COLO829 (cell line): ENCODE data around the gene MBD5.

ENCODE experiments used
- DNase-seq: peaks from one replicate; pipeline ENCODE4 v3.0.0; 2012; ENCODE audit warnings: low spot score

Gene MBD5

GRCh38 chr2:148023861-148024260 lies 3.0 kb downstream of the MBD5 start:
- no peak for DNase-seq

DNA sequence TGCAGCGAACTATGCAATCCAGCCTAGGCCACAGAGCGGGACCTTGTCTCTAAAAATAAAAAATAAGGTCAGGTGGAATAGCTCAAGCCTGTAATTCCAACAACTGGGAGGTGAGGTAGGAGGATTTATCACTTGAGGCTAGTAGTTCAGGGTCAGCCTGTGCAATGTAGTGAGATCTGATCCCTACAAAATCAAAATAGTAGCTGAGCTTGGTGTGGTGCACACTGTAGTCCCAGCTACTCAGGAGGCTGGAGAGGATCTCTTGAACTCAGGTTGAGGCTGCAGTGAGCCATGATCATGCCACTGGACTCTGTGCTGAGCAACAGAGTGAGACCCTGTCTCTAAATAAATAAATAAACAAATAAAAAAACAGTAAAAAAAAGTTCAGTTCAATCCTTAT lies 5.7 kb downstream of the MBD5 start:
- no peak for DNase-seq

DNA sequence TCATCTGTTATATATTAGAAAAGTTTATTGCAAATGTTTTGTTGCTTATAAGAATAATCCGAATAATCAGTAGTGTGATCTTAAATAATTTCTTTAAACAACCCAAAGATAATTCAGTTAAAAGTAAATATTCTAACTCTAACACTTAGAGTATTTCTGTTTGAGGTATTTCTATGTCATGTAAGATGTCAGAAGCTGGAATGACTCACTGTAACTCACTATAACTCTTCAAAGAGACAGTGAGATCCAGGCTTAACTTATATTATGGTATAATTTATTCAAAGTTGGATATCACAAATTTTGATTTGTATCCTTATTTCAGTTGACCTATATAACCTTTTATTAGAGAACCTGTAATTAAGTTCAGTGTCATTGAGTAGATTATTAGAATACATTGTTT lies 6.9 kb downstream of the MBD5 start:
- no peak for DNase-seq

GRCh38 chr2:148028781-148029180 lies 7.9 kb downstream of the MBD5 start:
- DNase-seq: no peak

GRCh38 chr2:148031152-148031551 lies 10.3 kb downstream of the MBD5 start:
- no peak for DNase-seq

DNA sequence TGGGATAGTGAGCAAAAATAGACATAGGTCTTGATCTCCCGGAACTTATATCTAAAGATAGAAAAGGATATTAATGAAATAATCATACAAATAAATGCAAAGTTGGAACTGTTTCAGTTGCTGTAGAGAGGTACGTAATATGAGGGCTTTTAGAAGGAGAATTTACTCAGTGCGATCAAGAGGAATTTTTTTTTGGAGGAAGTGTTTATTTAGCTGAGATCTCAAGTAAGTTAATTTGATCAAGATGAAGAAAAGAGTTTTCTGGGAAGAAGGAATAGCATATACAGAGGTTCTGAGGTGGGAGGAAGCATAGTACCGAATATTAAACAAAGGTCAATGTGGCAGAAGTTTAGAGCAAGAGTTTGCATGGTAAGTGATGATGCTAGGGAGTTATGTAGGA lies 11.3 kb downstream of the MBD5 start:
- no peak for DNase-seq

- DNase-seq: no peak
These were observed 18.9 kb downstream of the MBD5 start for GRCh38 chr2:148039783-148040182.

DNA sequence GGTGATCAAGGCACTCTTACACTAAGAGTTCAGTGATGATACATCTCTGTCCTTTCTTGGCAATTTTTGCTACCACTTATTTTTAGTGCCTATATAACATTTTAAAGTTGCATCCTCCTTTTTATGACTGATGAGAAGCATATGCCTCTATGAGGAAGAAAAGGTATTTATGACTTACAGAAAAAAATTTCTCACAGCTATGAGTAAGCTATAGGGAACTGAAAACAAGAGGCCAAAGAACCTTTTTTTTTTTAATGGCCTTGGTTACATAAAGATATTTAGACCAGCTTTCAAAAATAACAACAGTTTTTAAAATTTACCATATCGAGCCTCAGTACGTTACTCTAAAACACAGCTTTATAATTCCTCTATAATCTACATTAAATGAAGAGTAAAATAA lies 21.3 kb downstream of the MBD5 start:
- no peak for DNase-seq

GRCh38 chr2:148044322-148044721 lies 23.4 kb downstream of the MBD5 start:
- DNase-seq: no peak

DNA sequence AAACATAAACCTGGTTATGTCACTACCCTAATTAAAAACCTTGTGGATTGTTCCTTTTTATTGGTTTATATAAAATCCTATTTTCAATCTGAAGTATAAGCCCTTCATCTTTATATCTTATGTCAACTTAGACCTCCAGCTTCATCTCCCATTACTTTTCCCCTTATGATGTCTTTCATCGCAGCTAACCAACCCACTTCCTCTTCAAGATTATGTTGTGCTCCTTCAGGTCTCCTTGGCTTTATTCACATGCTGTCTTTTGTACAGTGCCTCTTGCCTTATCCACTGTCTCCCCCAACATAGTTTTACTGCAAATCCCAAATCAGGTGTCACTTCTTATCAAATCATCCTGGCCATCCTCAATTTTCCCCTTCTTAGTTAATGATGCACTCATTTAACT lies 25.9 kb downstream of the MBD5 start:
- no peak for DNase-seq

GRCh38 chr2:148048475-148049221 lies 27.8 kb downstream of the MBD5 start:
- no peak for DNase-seq

GRCh38 chr2:148049284-148049683 lies 28.4 kb downstream of the MBD5 start:
- DNase-seq: no peak

GRCh38 chr2:148052687-148053086 lies 31.8 kb downstream of the MBD5 start:
- DNase-seq: no peak

- no peak for DNase-seq
These were observed 37.8 kb downstream of the MBD5 start for GRCh38 chr2:148058641-148059040.

GRCh38 chr2:148063633-148064032 lies 42.7 kb downstream of the MBD5 start:
- DNase-seq: no peak

- DNase-seq: no peak
These were observed 45.0 kb downstream of the MBD5 start for GRCh38 chr2:148065936-148066335.

DNA sequence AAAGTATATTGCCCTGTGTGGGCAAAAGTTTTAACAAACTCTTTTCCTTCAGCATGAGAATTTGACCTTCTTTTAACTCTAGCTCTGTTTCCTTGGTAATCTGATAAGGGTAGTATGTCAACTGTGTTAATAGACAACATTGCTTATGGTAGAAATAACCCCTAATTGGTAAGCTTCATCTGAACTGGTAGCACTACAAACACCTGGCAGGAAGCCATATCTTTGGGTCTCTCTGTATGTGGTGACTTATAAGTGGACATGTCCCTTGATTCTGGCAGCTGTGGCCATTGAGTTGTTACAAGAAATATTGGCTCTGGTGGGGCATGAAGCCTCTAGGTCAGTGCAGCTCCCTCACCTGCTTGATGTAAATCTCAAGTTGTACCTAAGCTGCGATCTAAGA lies 46.9 kb downstream of the MBD5 start:
- DNase-seq: no peak

DNA sequence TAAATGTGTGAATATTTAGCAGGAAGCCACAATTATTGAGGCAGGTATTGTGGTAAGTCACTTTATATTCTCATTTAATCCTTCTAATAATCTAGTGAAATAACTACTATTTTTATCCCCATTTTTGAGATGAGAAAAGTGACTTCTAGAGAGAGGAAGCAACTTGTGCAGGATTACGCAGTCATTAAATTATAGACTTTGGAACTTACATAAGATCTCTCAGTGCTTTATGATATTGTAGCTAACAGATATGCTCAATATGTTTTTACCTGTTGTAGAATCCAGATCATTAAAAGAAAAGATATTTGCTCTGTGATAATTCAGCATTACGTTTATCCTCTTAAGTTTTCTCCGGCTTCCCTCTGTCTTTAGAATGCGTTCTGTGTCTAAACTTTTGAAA lies 50.5 kb downstream of the MBD5 start:
- DNase-seq: no peak

DNA sequence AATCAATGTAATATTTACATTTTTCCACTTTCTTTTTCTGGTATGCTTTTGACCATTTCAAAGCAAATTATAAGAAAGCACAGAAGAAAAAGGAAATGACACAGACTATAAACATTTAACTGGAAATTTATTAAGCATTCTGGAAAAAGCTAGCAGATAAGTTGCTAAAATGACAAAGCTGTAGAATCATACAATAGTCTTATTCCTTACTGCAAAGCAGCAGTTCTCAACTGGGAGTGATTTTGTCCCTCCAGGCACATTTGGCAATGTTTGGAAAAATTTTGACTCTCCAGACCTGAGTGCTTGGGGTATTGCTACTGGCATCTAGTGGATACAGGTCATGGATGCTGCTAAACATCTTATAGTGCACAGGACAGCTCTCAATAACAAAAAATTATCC lies 75.1 kb downstream of the MBD5 start:
- no peak for DNase-seq

DNA sequence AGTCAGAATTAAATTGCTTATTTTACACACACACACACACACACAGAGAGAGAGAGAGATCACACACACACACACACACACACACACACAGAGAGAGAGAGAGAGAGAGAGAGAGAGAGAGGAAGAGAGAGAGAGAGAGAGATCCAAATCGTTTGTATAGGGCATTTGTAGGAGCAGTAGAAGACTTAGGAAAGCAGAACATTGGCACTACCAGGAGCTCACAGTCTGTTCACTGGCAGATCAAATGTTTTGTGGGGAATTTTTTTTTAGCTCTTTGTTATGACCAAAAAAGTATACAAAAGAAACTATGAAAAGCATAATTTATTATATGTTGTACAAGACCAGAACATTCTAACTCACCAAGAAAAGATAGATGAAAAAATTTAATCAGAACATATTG lies 81.8 kb downstream of the MBD5 start:
- no peak for DNase-seq

- no peak for DNase-seq
These were observed 83.1 kb downstream of the MBD5 start for GRCh38 chr2:148103946-148104345.

GRCh38 chr2:148106331-148106730 lies 85.4 kb downstream of the MBD5 start:
- DNase-seq: no peak

- DNase-seq: no peak
These were observed 87.5 kb downstream of the MBD5 start for GRCh38 chr2:148108385-148108784.

DNA sequence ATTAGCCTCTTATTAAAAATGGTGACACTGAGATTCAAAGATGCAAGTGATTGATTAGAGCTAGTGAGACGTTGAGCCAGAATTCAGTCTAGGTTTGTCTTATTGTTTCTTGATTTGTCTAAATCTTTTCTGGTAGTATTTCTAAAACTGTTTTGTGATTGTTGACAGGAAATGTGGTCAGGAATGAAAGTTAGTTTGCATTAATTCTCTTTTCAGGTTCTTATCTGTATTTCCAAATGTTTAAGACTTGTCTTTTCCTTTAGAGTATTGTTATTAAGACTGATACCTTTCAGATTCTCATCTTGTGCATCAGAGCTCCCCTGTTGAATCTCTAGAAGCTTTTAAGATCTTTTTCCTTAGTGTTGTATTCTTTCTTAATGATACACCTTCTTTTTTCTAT lies 89.3 kb downstream of the MBD5 start:
- DNase-seq: no peak

DNA sequence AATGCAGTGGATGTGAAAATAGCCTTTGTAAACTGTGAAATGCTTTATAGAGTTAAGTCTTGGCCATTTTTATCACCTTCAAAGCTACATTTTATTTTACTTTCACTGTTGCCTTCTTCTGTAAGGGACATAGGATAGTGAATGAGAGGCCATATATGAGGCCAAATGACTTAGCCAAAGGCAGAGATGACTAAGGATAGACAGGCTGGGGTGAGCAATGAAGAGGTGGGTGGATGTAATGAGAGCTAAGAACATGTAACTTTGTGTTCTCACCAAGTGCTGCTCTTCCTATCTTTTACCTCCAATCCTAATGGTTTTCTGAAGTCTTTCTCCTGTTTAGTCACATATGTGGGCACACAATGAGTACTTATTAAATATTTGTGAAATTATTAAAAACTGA lies 101.9 kb downstream of the MBD5 start:
- no peak for DNase-seq
